IMR-90 (cell line): ENCODE results near the gene NME4. TPM values are rescaled to one million over a fixed set of nuclear protein-coding genes. Genes with fewer than 3 reads are reported as not detected.

ENCODE experiments used
- ATAC-seq: fragments of 200-7000 bp; cut with Tn5 transposase; 2 replicates; pipeline ENCODE4 v1.9.1; 2020; ENCODE audit warnings: low read depth, mild to moderate bottlenecking, moderate library complexity
- BruUV-seq: library from RNA; stranded (reverse); fragments of 400-500 nt; replicated peaks from 2 replicates; lab custom pipeline; 2021; lab: Mats Ljungman, UMichigan
- CTCF ChIA-PET: fragments of 300-600 bp; formaldehyde crosslinking; extraction: SDS; loops from one replicate; lab custom pipeline; 2021; ENCODE audit warnings: antibody characterized with exemption; lab: Yijun Ruan, JAX
- POLR2A ChIA-PET: fragments of 300-600 bp; sonication (Branson Sonifier 250); formaldehyde crosslinking; loops from one replicate; lab custom pipeline; 2022; ENCODE audit warnings: antibody characterized with exemption; ENCODE audit not compliant: unreplicated experiment; lab: Charles Lee
- DNase-seq: peaks from one replicate; pipeline ENCODE4 v3.0.0; 2013
- H2AFZ ChIP-seq: replicated peaks from 2 replicates; pipeline ENCODE3; 2013; ENCODE audit warnings: low read length, mild to moderate bottlenecking; ENCODE audit not compliant: poor library complexity
- H2AK5ac ChIP-seq: 2 replicates; pipeline ENCODE4 v1.6.1; 2013; ENCODE audit warnings: low read depth, low read length, inconsistent platforms
- H2AK9ac ChIP-seq: replicated peaks from 2 replicates; pipeline ENCODE3; 2013; ENCODE audit warnings: mild to moderate bottlenecking, low read depth, low read length, moderate library complexity; ENCODE audit not compliant: poor library complexity
- H2BK120ac ChIP-seq: 2 replicates; pipeline ENCODE4 v1.6.1; 2013; ENCODE audit warnings: low read depth, low read length, inconsistent platforms
- H2BK15ac ChIP-seq: 3 replicates; pipeline ENCODE4 v1.6.1; 2013; ENCODE audit warnings: low read depth, low read length, inconsistent platforms
- H2BK20ac ChIP-seq: 2 replicates; pipeline ENCODE4 v1.6.1; 2013; ENCODE audit warnings: low read depth, mild to moderate bottlenecking, inconsistent platforms, low read length, moderate library complexity
- H2BK5ac ChIP-seq: 2 replicates; pipeline ENCODE4 v1.6.1; 2013; ENCODE audit warnings: mild to moderate bottlenecking, low read depth, low read length, inconsistent platforms; ENCODE audit not compliant: poor library complexity, severe bottlenecking
- H3K14ac ChIP-seq: replicated peaks from 2 replicates; pipeline ENCODE4 v1.6.1; 2013; ENCODE audit warnings: low read depth, low read length, inconsistent platforms
- H3K18ac ChIP-seq: 2 replicates; pipeline ENCODE4 v1.6.1; 2013; ENCODE audit warnings: low read depth, low read length, control low read depth
- H3K23ac ChIP-seq: 2 replicates; pipeline ENCODE4 v1.6.1; 2013; ENCODE audit warnings: low read depth, low read length, inconsistent platforms
- H3K27ac ChIP-seq: 2 replicates; pipeline ENCODE4 v1.5.1; 2013; ENCODE audit warnings: mild to moderate bottlenecking, control low read depth, low read length; ENCODE audit not compliant: insufficient read depth
- H3K27me3 ChIP-seq: 2 replicates; pipeline ENCODE4 v1.6.1; 2013; ENCODE audit warnings: low read length; ENCODE audit not compliant: control insufficient read depth, insufficient read depth
- H3K36me3 ChIP-seq: 2 replicates; pipeline ENCODE4 v1.6.1; 2013; ENCODE audit warnings: low read length, mixed read lengths; ENCODE audit not compliant: control insufficient read depth, insufficient read depth
- H3K4ac ChIP-seq: 2 replicates; pipeline ENCODE4 v1.6.1; 2013; ENCODE audit warnings: low read depth, low read length, inconsistent platforms
- H3K4me1 ChIP-seq: 2 replicates; pipeline ENCODE4 v1.6.1; 2013; ENCODE audit warnings: low read length, mixed read lengths; ENCODE audit not compliant: control insufficient read depth, insufficient read depth
- H3K4me2 ChIP-seq: 2 replicates; pipeline ENCODE4 v1.6.1; 2013; ENCODE audit warnings: low read depth, mild to moderate bottlenecking, control low read depth, low read length, moderate library complexity
- H3K4me3 ChIP-seq: 2 replicates; pipeline ENCODE4 v1.5.1; 2013; ENCODE audit warnings: low read depth, mild to moderate bottlenecking, control low read depth, low read length, moderate library complexity; ENCODE audit not compliant: insufficient read depth
- H3K56ac ChIP-seq: 2 replicates; pipeline ENCODE4 v1.6.1; 2013; ENCODE audit warnings: low read length, inconsistent platforms; ENCODE audit not compliant: insufficient read depth; ENCODE audit errors: extremely low read depth
- H3K79me1 ChIP-seq, 2 experiments: 2 replicates each; pipeline ENCODE4 v1.6.1; 2013; ENCODE audit warnings: low read length in 2 of 2, inconsistent platforms in 1 of 2, low read depth in 1 of 2
- H3K9ac ChIP-seq: 2 replicates; pipeline ENCODE4 v1.6.1; 2013; ENCODE audit warnings: low read depth, low read length, control low read depth
- H3K9me1 ChIP-seq: 2 replicates; pipeline ENCODE4 v1.6.1; 2013; ENCODE audit warnings: low read length, inconsistent platforms; ENCODE audit not compliant: insufficient read depth
- H3K9me3 ChIP-seq: 2 replicates; pipeline ENCODE4 v1.6.1; 2013; ENCODE audit warnings: low read length; ENCODE audit not compliant: control insufficient read depth, insufficient read depth
- H4K20me1 ChIP-seq: 2 replicates; pipeline ENCODE4 v1.6.1; 2013; ENCODE audit warnings: low read length, inconsistent platforms; ENCODE audit not compliant: insufficient read depth
- H4K5ac ChIP-seq: 2 replicates; pipeline ENCODE4 v1.6.1; 2013; ENCODE audit warnings: mild to moderate bottlenecking, low read depth, low read length, control low read depth
- H4K8ac ChIP-seq, 2 experiments: 2 replicates each; pipeline ENCODE4 v1.6.1; 2013; ENCODE audit warnings: low read depth in 2 of 2, low read length in 2 of 2, control low read depth in 1 of 2, inconsistent platforms in 1 of 2
- H4K91ac ChIP-seq: 2 replicates; pipeline ENCODE4 v1.6.1; 2013; ENCODE audit warnings: low read depth, low read length, inconsistent platforms; ENCODE audit not compliant: insufficient read depth
- CTCF ChIP-seq: conservative IDR thresholded peaks from 2 replicates; pipeline ENCODE4 v1.5.1; 2012; ENCODE audit warnings: mild to moderate bottlenecking, low read depth, low read length, improper control_type of control experiment
- MAFK ChIP-seq: IDR thresholded peaks from 2 replicates; pipeline ENCODE4 v1.6.1; 2012; ENCODE audit warnings: low read depth, low read length, improper control_type of control experiment
- RAD21 ChIP-seq: IDR thresholded peaks from 2 replicates; pipeline ENCODE4 v1.6.1; 2012; ENCODE audit warnings: low read length, improper control_type of control experiment
- WGBS, 2 experiments: methylation state at CpG; one replicate each; pipeline versions ENCODE4 v1.1.5 to v1.1.7; 2013; ENCODE audit warnings: missing lambda C conversion rate in 2 of 2; ENCODE audit not compliant: insufficient read length in 1 of 2; ENCODE audit errors: extremely low coverage in 2 of 2; 5-methylcytosine and 5-hydroxymethylcytosine counted together
- dilution Hi-C: fragments of 300-500 bp; cut with HindIII; formaldehyde crosslinking; loops from one replicate; pipeline ENCODE4 v1.14.3; 2018; ENCODE audit warnings: low sequenced_read_pairs; ENCODE audit not compliant: unreplicated experiment
- in situ Hi-C: fragments of 300-500 bp; cut with MboI; formaldehyde crosslinking; loops from 3 replicates; pipeline ENCODE4 v1.14.3; 2019; ENCODE audit warnings: low sequenced_read_pairs, inconsistent platforms, mixed read lengths
- intact Hi-C: fragments of 100-400 bp; cut with micrococcal nuclease; formaldehyde crosslinking; loops from 2 replicates; pipeline ENCODE4 v1.10.0; 2022
- polyA plus RNA-seq, 3 experiments: library from polyadenylated mRNA; depleted of rRNA; stranded (reverse); fragments of >200 nt; gene quantifications; 2 replicates each; pipeline ENCODE4 v1.2.3, GENCODE V29; 2012; ENCODE audit warnings: low replicate concordance in 1 of 3
- total RNA-seq: library from RNA; depleted of rRNA; stranded (reverse); fragments of >200 nt; gene quantifications from 2 replicates; pipeline ENCODE4 v1.2.3, GENCODE V29; 2012

NME4 gene
- total and polyA plus RNA-seq, 2 of the 4 experiments (the other 2 are of a cell fraction) = 124 to 288 TPM

GRCh38 chr16:397736-398332 lies 835 bp downstream of the NME4 start:
- no TSS peak for BruUV-seq
- no peak overlapping the region; the same call in 1 of the 2 replicates for H3K4me2 ChIP-seq
- POLR2A ChIA-PET = no interaction called here
- H2AK5ac ChIP-seq = no peak overlapping the region; the same call in 1 of the 2 replicates
- intact Hi-C loops = loop anchor here (2.0 to 10.0 kb wide), 2 partner anchors 87 to 191 kb away; no protein-coding TSS in a partner anchor
- H4K20me1 ChIP-seq = peaks cover 15% of the 10 kb centered on the region; the same call in 1 of the 2 replicates
- TF ChIP-seq RAD21 (peak; percentile 28; the same call in 1 of the 2 replicates), CTCF (peak; percentile 44), MAFK (no peak)
- H3K36me3 ChIP-seq = peaks cover 19% of the 10 kb centered on the region
- 0 out of 2 replicates have a peak, but pooled peaks cover 7% of the 10 kb centered on the region for H3K9me1 ChIP-seq
- no peak overlapping the region for H2BK5ac ChIP-seq
- peak; percentile 61 for DNase-seq
- H3K27ac ChIP-seq = no peak overlapping the region
- H4K8ac ChIP-seq = peak overlapping the region in 1 of 2 experiments; percentile 5; a peak in 1 of 4 replicates
- CTCF ChIA-PET = no interaction called here
- H3K4me1 ChIP-seq = peaks cover 4% of the 10 kb centered on the region
- no peak overlapping the region for H3K23ac ChIP-seq
- no peak overlapping the region for H3K18ac ChIP-seq
- peak; percentile 33 for ATAC-seq
- no peak overlapping the region for H2BK20ac ChIP-seq
- no peak overlapping the region for H3K14ac ChIP-seq
- 4% methylated on average over 7 of the region's 29 CpGs; no CpG with 5 or more reads in 1 of the 2 experiments for WGBS, 2 experiments
- peak overlapping the region; percentile 85 for H2AK9ac ChIP-seq
- no peak overlapping the region for H2BK15ac ChIP-seq
- no peaks in the 10 kb centered on the region for H3K27me3 ChIP-seq
- no peak overlapping the region for H4K91ac ChIP-seq
- dilution Hi-C loops = no loop called here
- no peak overlapping the region for H3K4me3 ChIP-seq
- H3K9me3 ChIP-seq = no peaks in the 10 kb centered on the region
- peak overlapping the region; percentile 45; the same call in 1 of the 2 replicates for H3K4ac ChIP-seq
- in situ Hi-C loops = loop anchor here (10.0 kb wide), 1 partner anchor 247 kb away; the partner anchor contains the start of genes MCRIP2 and WDR90
- H2BK120ac ChIP-seq = no peak overlapping the region
- H4K5ac ChIP-seq = no peak overlapping the region
- no peak overlapping the region for H3K9ac ChIP-seq
- H2AFZ ChIP-seq = no peak overlapping the region
- H3K56ac ChIP-seq = no peak overlapping the region
- H3K79me1 ChIP-seq = peaks cover 4 to 41% of the 10 kb centered on the region in 2 experiments; a peak in 3 of 4 replicates
